Large intestine (tissue), 3 donors: ENCODE data around the gene RIPPLY1. TPM values are rescaled to one million over a fixed set of nuclear protein-coding genes. Genes with fewer than 3 reads are reported as not detected.
"Not testable (repeated sequence)": the region's sequence is repeated elsewhere in the genome, so short reads cannot be mapped to it uniquely, and the experiment has no call there.

ENCODE experiments used
- DNase-seq, 2 donors: peaks; one replicate each; pipeline versions ENCODE4 v3.0.0 to v3.0.0-alpha.2; 2013
- H3K27ac ChIP-seq: one replicate; pipeline ENCODE4 v1.5.1; 2013; ENCODE audit warnings: low read length
- H3K27me3 ChIP-seq: 2 replicates; pipeline ENCODE4 v1.6.1; 2013; ENCODE audit warnings: low read length; ENCODE audit not compliant: control insufficient read depth, insufficient read depth
- H3K36me3 ChIP-seq: 2 replicates; pipeline ENCODE4 v1.6.1; 2013; ENCODE audit warnings: low read length; ENCODE audit not compliant: control insufficient read depth, insufficient read depth
- H3K4me1 ChIP-seq: one replicate; pipeline ENCODE4 v1.6.1; 2013; ENCODE audit warnings: low read length; ENCODE audit not compliant: control insufficient read depth, insufficient read depth
- H3K4me3 ChIP-seq: one replicate; pipeline ENCODE4 v1.5.1; 2013; ENCODE audit warnings: low read length
- H3K9me3 ChIP-seq: one replicate; pipeline ENCODE4 v1.6.1; 2013; ENCODE audit warnings: mild to moderate bottlenecking, low read depth, low read length, moderate library complexity; ENCODE audit not compliant: control insufficient read depth
- WGBS: methylation state at CpG from one replicate; pipeline ENCODE4 v1.1.5; 2013; ENCODE audit warnings: low lambda C conversion rate; ENCODE audit not compliant: insufficient coverage; 5-methylcytosine and 5-hydroxymethylcytosine counted together
- polyA plus RNA-seq: library from polyadenylated mRNA; unstranded; fragments of 120-200 nt; gene quantifications from one replicate; pipeline ENCODE4 v1.2.1, GENCODE V29; 2013

RIPPLY1 gene
- polyA plus RNA-seq, 1 donor = 0.81 TPM

- Histone ChIP-seq H3K27ac (peak overlapping the region; percentile 2), H3K27me3 (no peaks in the 10 kb centered on the region), H3K9me3 (no peaks in the 10 kb centered on the region), H3K36me3 (no peaks in the 10 kb centered on the region), H3K4me3 (no peak overlapping the region), H3K4me1 (peaks cover 47% of the 10 kb centered on the region)
- DNase-seq = peak; percentile 64 to 80
- no CpG with 5 or more reads among the region's 1 CpG for WGBS
These were observed 4.7 kb downstream of the RIPPLY1 start for GRCh38 chrX:106898462-106898861.

- Histone ChIP-seq H3K27ac (no peak overlapping the region), H3K9me3 (no peaks in the 10 kb centered on the region)
These were observed 5.9 kb downstream of the RIPPLY1 start for GRCh38 chrX:106897259-106897658.

DNA sequence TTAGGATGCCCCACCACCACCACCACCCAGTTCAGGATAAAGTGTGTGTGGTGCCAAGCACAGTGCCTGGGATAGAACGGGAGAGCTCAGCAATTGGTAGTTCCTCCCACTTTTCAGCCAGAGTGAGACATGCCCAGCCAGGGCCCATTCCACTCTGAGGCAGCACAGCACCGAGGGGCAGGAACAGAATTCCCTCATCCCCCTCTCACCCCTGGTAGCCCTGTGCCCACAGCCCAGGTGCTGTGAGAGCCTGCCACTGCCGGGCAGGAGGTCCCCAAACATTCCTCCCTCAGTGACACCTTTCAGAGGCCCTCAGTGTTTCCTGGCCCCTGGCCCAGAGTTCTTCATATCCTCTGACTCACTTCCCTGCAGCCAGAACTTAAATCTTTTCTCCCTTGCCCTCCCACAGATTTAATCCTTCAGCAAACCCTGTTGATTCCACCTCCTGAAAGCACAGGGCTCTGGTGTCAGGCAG, 8.1 kb downstream of the RIPPLY1 start:
- H3K27me3 ChIP-seq = no peaks in the 10 kb centered on the region
- H3K36me3 ChIP-seq = no peaks in the 10 kb centered on the region
- peaks cover 15% of the 10 kb centered on the region for H3K4me1 ChIP-seq
- H3K4me3 ChIP-seq = no peak overlapping the region
- no peak for DNase-seq
- no peak overlapping the region for H3K27ac ChIP-seq
- WGBS = no CpG with 5 or more reads among the region's 3 CpGs
- H3K9me3 ChIP-seq = no peaks in the 10 kb centered on the region

More at GRCh38 chrX:106897259-106897658, 5.9 kb downstream of the RIPPLY1 start:
- Histone ChIP-seq H3K4me1 (peaks cover 36% of the 10 kb centered on the region), H3K4me3 (no peak overlapping the region), H3K27me3 (no peaks in the 10 kb centered on the region), H3K36me3 (no peaks in the 10 kb centered on the region)
- no peak for DNase-seq
- no CpG with 5 or more reads among the region's 6 CpGs for WGBS

DNA sequence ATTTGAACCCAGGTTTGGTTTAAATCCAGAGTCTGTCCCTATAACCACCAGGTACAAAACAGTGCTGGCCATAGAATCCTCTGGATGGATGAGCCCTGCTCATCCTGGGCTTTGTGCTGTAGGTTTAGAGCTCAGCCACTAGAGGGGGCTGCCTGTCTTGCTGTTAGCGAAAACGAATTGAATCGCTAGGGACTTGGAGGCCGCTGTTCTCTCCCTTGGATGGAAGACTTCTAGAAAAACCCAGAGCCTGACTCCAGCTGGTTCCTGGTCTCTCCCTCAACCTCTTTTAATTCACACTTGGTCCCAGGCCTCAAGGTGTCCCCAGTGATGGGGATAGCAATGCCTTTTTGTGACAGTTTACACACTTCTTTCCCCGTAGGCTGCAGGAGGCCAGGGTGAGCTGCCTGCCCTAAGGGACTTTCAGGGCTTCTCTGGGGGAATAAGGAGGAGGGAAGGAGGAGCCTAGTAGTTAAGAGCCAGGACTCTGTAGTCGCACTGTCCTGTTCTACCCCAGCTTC, 8.7 kb downstream of the RIPPLY1 start:
- DNase-seq = peak; percentile 40 to 57
- no peak overlapping the region for H3K27ac ChIP-seq
- no peaks in the 10 kb centered on the region for H3K27me3 ChIP-seq
- no peaks in the 10 kb centered on the region for H3K36me3 ChIP-seq
- H3K4me3 ChIP-seq = no peak overlapping the region
- no CpG with 5 or more reads among the region's 6 CpGs for WGBS
- H3K9me3 ChIP-seq = no peaks in the 10 kb centered on the region
- peaks cover 9% of the 10 kb centered on the region for H3K4me1 ChIP-seq

GRCh38 chrX:106891762-106892460, 11.2 kb downstream of the RIPPLY1 start:
- H3K9me3 ChIP-seq = no peaks in the 10 kb centered on the region
- no peaks in the 10 kb centered on the region for H3K36me3 ChIP-seq
- no peak for DNase-seq
- no peak overlapping the region for H3K27ac ChIP-seq
- WGBS = no CpG with 5 or more reads among the region's 7 CpGs
- H3K27me3 ChIP-seq = no peaks in the 10 kb centered on the region
- H3K4me1 ChIP-seq = peaks cover 3% of the 10 kb centered on the region
- H3K4me3 ChIP-seq = no peak overlapping the region

DNA sequence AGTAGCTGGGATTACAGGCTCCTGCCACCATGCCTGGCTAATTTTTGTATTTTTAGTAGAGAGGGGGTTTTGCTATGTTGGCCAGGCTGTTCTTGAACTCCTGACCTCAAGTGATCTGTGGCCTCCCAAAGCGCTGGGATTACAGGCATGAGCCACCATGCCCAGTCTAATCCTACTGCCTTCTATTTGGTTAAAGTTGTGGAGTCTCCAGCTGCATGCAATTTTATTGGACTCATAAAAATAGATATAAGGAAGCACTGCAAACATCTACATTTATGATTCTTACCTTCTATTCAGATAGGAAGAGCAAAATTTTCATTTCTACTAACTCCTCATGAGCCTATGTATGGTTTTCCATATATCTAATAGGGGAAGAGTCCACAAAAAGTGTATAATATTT, 13.7 kb downstream of the RIPPLY1 start:
- H3K4me1 ChIP-seq = no peaks in the 10 kb centered on the region
- H3K4me3 ChIP-seq = no peak overlapping the region
- DNase-seq = no peak
- H3K27me3 ChIP-seq = no peaks in the 10 kb centered on the region
- no peaks in the 10 kb centered on the region for H3K36me3 ChIP-seq
- WGBS = no CpG with 5 or more reads among the region's 1 CpG
- no peak overlapping the region for H3K27ac ChIP-seq
- no peaks in the 10 kb centered on the region for H3K9me3 ChIP-seq

GRCh38 chrX:106875151-106875550, 28.0 kb downstream of the RIPPLY1 start:
- DNase-seq = no peak
- WGBS = no CpG with 5 or more reads among the region's 1 CpG

DNA sequence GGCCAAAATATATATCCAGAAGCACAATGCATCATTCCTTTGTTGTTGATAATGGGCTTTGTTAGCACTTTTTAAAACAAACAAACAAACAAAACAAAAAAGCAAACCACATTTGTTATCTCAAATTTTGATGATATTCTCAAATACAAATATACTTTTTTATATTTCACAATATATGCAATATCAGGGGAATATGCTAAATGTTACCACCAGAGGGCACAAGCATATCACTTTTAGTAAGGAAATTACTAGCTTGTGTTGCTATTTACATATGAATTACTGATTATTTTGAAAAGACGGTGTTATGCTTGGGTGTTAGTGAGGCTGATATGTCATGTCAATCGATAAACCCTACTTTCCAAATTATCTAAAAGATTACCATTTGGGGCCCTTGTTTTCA, 29.1 kb downstream of the RIPPLY1 start:
- no peaks in the 10 kb centered on the region for H3K4me1 ChIP-seq
- H3K36me3 ChIP-seq = peaks cover 7% of the 10 kb centered on the region
- H3K27ac ChIP-seq = no peak overlapping the region
- no CpG with 5 or more reads among the region's 2 CpGs for WGBS
- no peak for DNase-seq
- no peaks in the 10 kb centered on the region for H3K27me3 ChIP-seq
- no peaks in the 10 kb centered on the region for H3K9me3 ChIP-seq
- H3K4me3 ChIP-seq = no peak overlapping the region

More at GRCh38 chrX:106875151-106875550, 28.0 kb downstream of the RIPPLY1 start:
- H3K27ac ChIP-seq = no peak overlapping the region
- peaks cover 7% of the 10 kb centered on the region for H3K36me3 ChIP-seq
- no peaks in the 10 kb centered on the region for H3K4me1 ChIP-seq
- H3K27me3 ChIP-seq = no peaks in the 10 kb centered on the region
- no peak overlapping the region for H3K4me3 ChIP-seq
- no peaks in the 10 kb centered on the region for H3K9me3 ChIP-seq

DNA sequence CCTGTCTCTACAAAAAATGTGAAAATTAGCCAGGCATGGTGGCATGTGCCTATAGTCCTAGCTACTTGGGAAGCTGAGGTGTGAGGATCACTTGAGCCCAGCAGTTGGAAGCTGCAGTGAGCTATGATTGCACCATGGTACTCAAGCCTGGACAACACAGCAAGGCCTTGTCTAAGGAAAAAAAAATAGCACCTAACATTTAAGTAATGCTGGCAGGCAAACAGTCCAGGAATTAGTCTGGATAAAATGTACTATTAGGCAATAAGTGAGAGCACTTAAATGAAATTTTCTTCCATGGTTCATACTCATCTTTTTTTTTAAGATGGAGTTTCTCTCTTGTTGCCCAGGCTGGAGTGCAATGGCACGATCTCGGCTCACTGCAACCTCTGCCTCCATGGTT, 30.3 kb downstream of the RIPPLY1 start:
- H3K36me3 ChIP-seq, H3K27ac ChIP-seq, H3K9me3 ChIP-seq, H3K4me3 ChIP-seq, H3K27me3 ChIP-seq, H3K4me1 ChIP-seq, DNase-seq: not testable (repeated sequence)
- WGBS = no CpG with 5 or more reads among the region's 2 CpGs

DNA sequence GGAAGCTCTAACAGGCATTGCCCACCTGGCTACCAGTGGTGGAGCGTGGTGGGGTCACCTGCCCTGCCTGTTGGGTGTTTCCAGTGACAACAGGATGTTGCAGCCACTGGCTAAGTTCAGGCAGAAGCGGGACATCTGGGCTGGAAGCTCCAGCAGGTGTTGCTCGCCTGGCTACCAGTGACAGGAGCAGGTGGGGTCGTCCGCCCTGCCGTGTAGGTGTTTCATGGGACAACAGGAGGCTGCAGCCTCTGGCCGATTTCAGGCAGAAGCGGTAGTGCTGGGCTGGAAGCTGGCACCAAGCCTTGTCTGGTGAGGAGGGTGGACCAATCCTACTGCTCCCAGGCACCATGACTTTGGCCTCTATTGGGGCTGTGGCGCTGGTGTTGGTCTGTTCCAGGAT, 39.4 kb downstream of the RIPPLY1 start:
- no CpG with 5 or more reads among the region's 9 CpGs for WGBS
- H3K4me3 ChIP-seq = no peak overlapping the region

More for the DNA sequence above, 39.4 kb downstream of the RIPPLY1 start:
- Histone ChIP-seq H3K27me3 (no peaks in the 10 kb centered on the region), H3K36me3 (peaks cover 2% of the 10 kb centered on the region), H3K27ac (no peak overlapping the region), H3K4me1 (no peaks in the 10 kb centered on the region), H3K9me3 (no peaks in the 10 kb centered on the region)
- DNase-seq = no peak
